Hepatocyte (in vitro differentiated cells): Measurements from ENCODE around the gene MAPRE3. TPM values are rescaled to one million over a fixed set of nuclear protein-coding genes. Genes with fewer than 3 reads are reported as not detected.

Experiments used
- DNase-seq: peaks from one replicate; pipeline ENCODE4 v3.0.0-alpha.2; 2016; ENCODE audit warnings: low spot score
- H2AFZ ChIP-seq: fragments of 200-600 bp; sonication (generic); 2 replicates; pipeline ENCODE4 v1.6.0; 2016; ENCODE audit warnings: antibody characterized with exemption, mild to moderate bottlenecking
- H3K27ac ChIP-seq: fragments of 200-600 bp; sonication (generic); 2 replicates; pipeline ENCODE4 v1.5.1; 2016; ENCODE audit warnings: mild to moderate bottlenecking
- H3K27me3 ChIP-seq: fragments of 200-600 bp; sonication (generic); 2 replicates; pipeline ENCODE4 v1.6.1; 2016
- H3K36me3 ChIP-seq: fragments of 200-600 bp; sonication (generic); replicated peaks from 2 replicates; pipeline ENCODE4 v1.5.1; 2016; ENCODE audit warnings: low read depth; ENCODE audit not compliant: insufficient read depth
- H3K4me1 ChIP-seq: fragments of 200-600 bp; sonication (generic); 2 replicates; pipeline ENCODE4 v1.5.1; 2016; ENCODE audit warnings: mild to moderate bottlenecking, moderate library complexity; ENCODE audit not compliant: insufficient read depth
- H3K4me2 ChIP-seq: fragments of 200-600 bp; sonication (generic); 2 replicates; pipeline ENCODE4 v1.6.0; 2016
- H3K4me3 ChIP-seq: fragments of 200-600 bp; sonication (generic); 2 replicates; pipeline ENCODE4 v1.5.1; 2016; ENCODE audit warnings: mild to moderate bottlenecking
- H3K79me2 ChIP-seq: fragments of 200-600 bp; sonication (generic); 2 replicates; pipeline ENCODE4 v1.6.0; 2017; ENCODE audit warnings: mild to moderate bottlenecking
- H3K9me2 ChIP-seq: fragments of 200-600 bp; sonication (generic); replicated peaks from 2 replicates; pipeline ENCODE4 v1.6.0; 2017; ENCODE audit warnings: mild to moderate bottlenecking; ENCODE audit not compliant: insufficient read depth
- H3K9me3 ChIP-seq: fragments of 200-600 bp; sonication (generic); 2 replicates; pipeline ENCODE4 v1.5.1; 2016; ENCODE audit warnings: low read depth, mild to moderate bottlenecking
- H4K20me1 ChIP-seq: fragments of 200-600 bp; sonication (generic); 2 replicates; pipeline ENCODE4 v1.6.0; 2016; ENCODE audit warnings: mild to moderate bottlenecking; ENCODE audit not compliant: insufficient read depth, poor library complexity, severe bottlenecking
- CTCF ChIP-seq: fragments of 200-600 bp; sonication (generic); IDR thresholded peaks from 2 replicates; pipeline ENCODE4 v1.5.1; 2016; ENCODE audit warnings: antibody characterized with exemption, mild to moderate bottlenecking; ENCODE audit not compliant: poor library complexity
- EZH2 ChIP-seq: fragments of 200-600 bp; sonication (generic); IDR thresholded peaks from 2 replicates; pipeline ENCODE4 v1.6.1; 2016; ENCODE audit warnings: antibody characterized with exemption, mild to moderate bottlenecking, borderline replicate concordance
- EZH2phosphoT487 ChIP-seq: fragments of 200-600 bp; sonication (generic); IDR thresholded peaks from one replicate; pipeline ENCODE4 v1.6.1; 2018; ENCODE audit warnings: antibody characterized with exemption, mild to moderate bottlenecking, low read depth, moderate library complexity; ENCODE audit not compliant: unreplicated experiment, severe bottlenecking
- WGBS: methylation state at CpG from one replicate; pipeline ENCODE4 v1.1.6; 2016; ENCODE audit warnings: low lambda C conversion rate; ENCODE audit errors: missing lambda C conversion rate; 5-methylcytosine and 5-hydroxymethylcytosine counted together
- polyA plus RNA-seq: library from polyadenylated mRNA; unstranded; fragments of >200 nt; fragmentation: Nextera tagmentation; extraction: Ambion mirVana; gene quantifications from 2 replicates; pipeline ENCODE4 v1.2.1, GENCODE V29; 2016
- total RNA-seq: library from RNA; depleted of rRNA; stranded (reverse); fragments of >200 nt; gene quantifications from 2 replicates; pipeline ENCODE4 v1.2.3, GENCODE V29; 2014

Gene MAPRE3
- total and polyA plus RNA-seq, 2 experiments from 2014 or later = 8.6 to 23.6 TPM

GRCh38 chr2:27014771-27015433, 44.5 kb downstream of the MAPRE3 start:
- H2AFZ ChIP-seq = no peak overlapping the region
- 94% methylated on average over 8 of the region's 8 CpGs for WGBS
- H3K36me3 ChIP-seq = no peaks in the 10 kb centered on the region
- peaks cover 11% of the 10 kb centered on the region for H3K4me1 ChIP-seq
- H3K9me3 ChIP-seq = no peaks in the 10 kb centered on the region
- no peaks in the 10 kb centered on the region for H3K9me2 ChIP-seq
- DNase-seq = no peak
- H3K27me3 ChIP-seq = no peaks in the 10 kb centered on the region
- H3K79me2 ChIP-seq = no peaks in the 10 kb centered on the region
- peak overlapping the region; percentile 7 for H3K27ac ChIP-seq
- TF ChIP-seq EZH2 (no peak), CTCF (no peak), EZH2phosphoT487 (no peak)
- no peak overlapping the region for H3K4me3 ChIP-seq
- H3K4me2 ChIP-seq = no peak overlapping the region
- H4K20me1 ChIP-seq = no peaks in the 10 kb centered on the region

GRCh38 chr2:27016801-27017325, 46.4 kb downstream of the MAPRE3 start:
- Histone ChIP-seq H3K27ac (no peak overlapping the region), H3K4me2 (no peak overlapping the region), H3K4me3 (no peak overlapping the region), H3K36me3 (no peaks in the 10 kb centered on the region), H3K27me3 (no peaks in the 10 kb centered on the region), H2AFZ (no peak overlapping the region), H3K9me2 (no peaks in the 10 kb centered on the region), H3K4me1 (peaks cover 18% of the 10 kb centered on the region), H3K79me2 (no peaks in the 10 kb centered on the region), H4K20me1 (no peaks in the 10 kb centered on the region), H3K9me3 (no peaks in the 10 kb centered on the region)
- DNase-seq = peak; percentile 76
- TF ChIP-seq EZH2phosphoT487 (no peak), CTCF (peak; percentile 66), EZH2 (no peak)
- WGBS = 63% methylated on average over 3 of the region's 3 CpGs

GRCh38 chr2:27018142-27018541, 47.7 kb downstream of the MAPRE3 start:
- Histone ChIP-seq H3K27ac (no peak overlapping the region), H3K4me2 (no peak overlapping the region), H3K9me3 (no peaks in the 10 kb centered on the region), H3K4me1 (peaks cover 18% of the 10 kb centered on the region), H3K27me3 (no peaks in the 10 kb centered on the region), H2AFZ (no peak overlapping the region), H4K20me1 (no peaks in the 10 kb centered on the region), H3K79me2 (no peaks in the 10 kb centered on the region), H3K36me3 (no peaks in the 10 kb centered on the region), H3K9me2 (no peaks in the 10 kb centered on the region), H3K4me3 (no peak overlapping the region)
- DNase-seq = no peak
- WGBS = 88% methylated on average over 3 of the region's 3 CpGs
- no peak for TF ChIP-seq EZH2phosphoT487
- TF ChIP-seq CTCF = no peak
- no peak for TF ChIP-seq EZH2
